ENCODE measurements around the gene ABAT.
"Not testable (repeated sequence)": the region's sequence is repeated elsewhere in the genome, so short reads cannot be mapped to it uniquely, and the experiment has no call there.

The ABAT gene

GRCh38 chr16:8739151-8739550 lies 64.7 kb downstream of the ABAT start:
- no peak for DNase-seq (ENCODE audit: low read depth in 3 of 3, low spot score in 1 of 3)

- DNase-seq (ENCODE audit: low read depth in 3 of 3, low spot score in 1 of 3), result no peak
Measured at GRCh38 chr16:8739989-8740704, 65.7 kb downstream of the ABAT start.

GRCh38 chr16:8740775-8741355 lies 66.4 kb downstream of the ABAT start:
- no peak for DNase-seq (ENCODE audit: low read depth in 3 of 3, low spot score in 1 of 3)

- no peak for DNase-seq (ENCODE audit: low read depth in 3 of 3, low spot score in 1 of 3)
Measured at GRCh38 chr16:8741636-8742035, 67.2 kb downstream of the ABAT start.

GRCh38 chr16:8742068-8742467 lies 67.7 kb downstream of the ABAT start:
- no peak for DNase-seq (ENCODE audit: low read depth in 3 of 3, low spot score in 1 of 3)

- not testable (repeated sequence) for DNase-seq (ENCODE audit: low read depth in 3 of 3, low spot score in 1 of 3)
Measured at GRCh38 chr16:8748944-8749343, 74.5 kb downstream of the ABAT start.

- DNase-seq (ENCODE audit: low read depth in 3 of 3, low spot score in 1 of 3), result no peak
Measured at GRCh38 chr16:8751481-8752311, 77.3 kb downstream of the ABAT start.

GRCh38 chr16:8752706-8753105 lies 78.3 kb downstream of the ABAT start:
- no peak for DNase-seq (ENCODE audit: low read depth in 3 of 3, low spot score in 1 of 3)

GRCh38 chr16:8753416-8754054 lies 79.1 kb downstream of the ABAT start:
- no peak for DNase-seq (ENCODE audit: low read depth in 3 of 3, low spot score in 1 of 3)

GRCh38 chr16:8756755-8757154 lies 82.3 kb downstream of the ABAT start:
- no peak for DNase-seq (ENCODE audit: low read depth in 3 of 3, low spot score in 1 of 3)

- DNase-seq (ENCODE audit: low read depth in 3 of 3, low spot score in 1 of 3), result no peak
Measured at GRCh38 chr16:8758022-8758421, 83.6 kb downstream of the ABAT start.

- no peak for DNase-seq (ENCODE audit: low read depth in 3 of 3, low spot score in 1 of 3)
Measured at GRCh38 chr16:8760021-8760420, 85.6 kb downstream of the ABAT start.

- DNase-seq (ENCODE audit: low read depth in 3 of 3, low spot score in 1 of 3), result no peak
Measured at GRCh38 chr16:8761078-8761477, 86.7 kb downstream of the ABAT start.

- DNase-seq (ENCODE audit: low read depth in 3 of 3, low spot score in 1 of 3), result no peak
Measured at GRCh38 chr16:8762254-8762653, 87.8 kb downstream of the ABAT start.

- DNase-seq (ENCODE audit: low read depth in 3 of 3, low spot score in 1 of 3), result no peak
Measured at GRCh38 chr16:8763083-8763482, 88.7 kb downstream of the ABAT start.

GRCh38 chr16:8763899-8764298 lies 89.5 kb downstream of the ABAT start:
- DNase-seq (ENCODE audit: low read depth in 3 of 3, low spot score in 1 of 3), result no peak

- no peak for DNase-seq (ENCODE audit: low read depth in 3 of 3, low spot score in 1 of 3)
Measured at GRCh38 chr16:8764525-8765250, 90.3 kb downstream of the ABAT start.

GRCh38 chr16:8767176-8767575 lies 92.8 kb downstream of the ABAT start:
- DNase-seq (ENCODE audit: low read depth in 3 of 3, low spot score in 1 of 3), result no peak

GRCh38 chr16:8768283-8768682 lies 93.9 kb downstream of the ABAT start:
- no peak for DNase-seq (ENCODE audit: low read depth in 3 of 3, low spot score in 1 of 3)

- no peak for DNase-seq (ENCODE audit: low read depth in 3 of 3, low spot score in 1 of 3)
Measured at GRCh38 chr16:8768692-8769091, 94.3 kb downstream of the ABAT start.

GRCh38 chr16:8773537-8773936 lies 99.1 kb downstream of the ABAT start:
- DNase-seq (ENCODE audit: low read depth in 3 of 3, low spot score in 1 of 3), result no peak

Data from stimulated activated CD4-positive, alpha-beta T cell treated with anti-CD3 and anti-CD28 coated beads, TNF-alpha, amount 100 ng/mL, for 1 hour (primary cell).